GM12878 (cell line): ENCODE data around the gene POFUT2.

ENCODE experiments used
- ATF3 ChIP-seq: IDR thresholded peaks from 2 replicates; pipeline ENCODE4 v1.6.1; 2011; ENCODE audit warnings: low read depth, mild to moderate bottlenecking, low read length, moderate library complexity, borderline replicate concordance; ENCODE audit errors: extremely low read depth
- CBFB ChIP-seq: IDR thresholded peaks from 2 replicates; pipeline ENCODE4 v1.6.1; 2016; ENCODE audit warnings: antibody characterized with exemption, low read depth
- CREM ChIP-seq: IDR thresholded peaks from 2 replicates; pipeline ENCODE4 v1.6.1; 2014; ENCODE audit warnings: antibody characterized with exemption, low read depth
- CTCF ChIP-seq, 3 experiments: IDR thresholded peaks in 2 of 3; conservative IDR thresholded peaks in 1 of 3; 2 replicates each; pipeline ENCODE4 v1.5.1; 2011; ENCODE audit warnings: low read depth in 3 of 3, low read length in 3 of 3, mild to moderate bottlenecking in 3 of 3, control low read depth in 2 of 3, moderate library complexity in 2 of 3, inconsistent platforms in 1 of 3, mixed read lengths in 1 of 3; ENCODE audit not compliant: control insufficient read depth in 2 of 3, insufficient read depth in 1 of 3; ENCODE audit errors: extremely low read depth in 1 of 3
- EGR1 ChIP-seq, 2 experiments: IDR thresholded peaks; 1 replicate in 1 of 2; 2 replicates in 1 of 2; pipeline ENCODE4 v1.6.1; 2011 to 2012; ENCODE audit warnings: low read depth in 2 of 2, low read length in 2 of 2, borderline replicate concordance in 1 of 2, mild to moderate bottlenecking in 1 of 2, moderate library complexity in 1 of 2
- EP300 ChIP-seq, 2 experiments: fragments of 150-350 bp in 1 of 2; IDR thresholded peaks; 2 replicates each; pipeline ENCODE4 v1.6.1; 2011 to 2012; ENCODE audit warnings: low read depth in 2 of 2, low read length in 2 of 2, borderline replicate concordance in 1 of 2, improper control_type of control experiment in 1 of 2, inconsistent platforms in 1 of 2; ENCODE audit not compliant: control insufficient read depth in 1 of 2
- POLR2A ChIP-seq: IDR thresholded peaks from 2 replicates; pipeline ENCODE4 v1.6.1; 2011; ENCODE audit warnings: low read depth, mild to moderate bottlenecking, low read length
- POLR2AphosphoS5 ChIP-seq: IDR thresholded peaks from 2 replicates; pipeline ENCODE4 v1.6.1; 2011; ENCODE audit warnings: mild to moderate bottlenecking, low read length, inconsistent platforms
- RCOR1 ChIP-seq: conservative IDR thresholded peaks from 2 replicates; pipeline ENCODE4 v1.6.1; 2012; ENCODE audit warnings: low read depth, low read length, improper control_type of control experiment
- SIX5 ChIP-seq: IDR thresholded peaks from 2 replicates; pipeline ENCODE4 v1.6.1; 2011; ENCODE audit warnings: mild to moderate bottlenecking, low read depth, low read length, moderate library complexity; ENCODE audit not compliant: severe bottlenecking
- SMC3 ChIP-seq: IDR thresholded peaks from 2 replicates; pipeline ENCODE4 v1.6.1; 2011; ENCODE audit warnings: low read length, improper control_type of control experiment, borderline replicate concordance
- USF1 ChIP-seq: IDR thresholded peaks from 2 replicates; pipeline ENCODE4 v1.6.1; 2011; ENCODE audit warnings: borderline replicate concordance, low read depth, mild to moderate bottlenecking, moderate library complexity, mixed read lengths, low read length; ENCODE audit not compliant: insufficient read depth; ENCODE audit errors: extremely low read length
- ZBTB33 ChIP-seq: fragments of 450-650 bp; IDR thresholded peaks from 2 replicates; pipeline ENCODE4 v1.6.1; 2017; ENCODE audit warnings: mild to moderate bottlenecking

- TF ChIP-seq RCOR1 (no peak), ZBTB33 (no peak), CREM (no peak), CTCF (IDR thresholded peaks at IDR 0.05 in 2 of 3, conservative IDR thresholded peaks at IDR 0.05 in 1 of 3; ENCODE audit: control insufficient read depth in 2 of 3, extremely low read depth in 1 of 3, insufficient read depth in 1 of 3, low read depth in 3 of 3, low read length in 3 of 3) (no peak), CBFB (no peak), SMC3 (no peak), EP300 (IDR thresholded peaks at IDR 0.05; ENCODE audit: borderline replicate concordance in 1 of 2, control insufficient read depth in 1 of 2, low read depth in 2 of 2, low read length in 2 of 2) (no peak), USF1 (no peak), ATF3 (no peak), SIX5 (no peak), POLR2A (no peak), EGR1 (IDR thresholded peaks at IDR 0.05; ENCODE audit: borderline replicate concordance in 1 of 2, low read depth in 2 of 2, low read length in 2 of 2) (no peak), POLR2AphosphoS5 (no peak)
These were observed 4.6 kb downstream of the POFUT2 start for GRCh38 chr21:45283035-45283610.
